VCaP (cell line): ENCODE data around the gene FFAR3.

Source experiments
- H3K27ac ChIP-seq: fragments of 450-650 bp; 2 replicates; pipeline ENCODE4 v1.5.1; 2017
- CTCF ChIP-seq: fragments of 450-650 bp; conservative IDR thresholded peaks from 2 replicates; pipeline ENCODE4 v1.5.1; 2017; ENCODE audit warnings: mild to moderate bottlenecking, moderate library complexity

FFAR3 gene

GRCh38 chr19:35383536-35383935 lies 25.3 kb downstream of the FFAR3 start:
- H3K27ac ChIP-seq: no peak overlapping the region
- TF ChIP-seq CTCF: no peak

- H3K27ac ChIP-seq: no peak overlapping the region
- TF ChIP-seq CTCF: no peak
Measured at GRCh38 chr19:35388277-35389054, 30.2 kb downstream of the FFAR3 start.

GRCh38 chr19:35389192-35389861 lies 31.1 kb downstream of the FFAR3 start:
- H3K27ac ChIP-seq: no peak overlapping the region
- no peak for TF ChIP-seq CTCF

GRCh38 chr19:35392742-35393715 lies 34.8 kb downstream of the FFAR3 start:
- no peak for TF ChIP-seq CTCF
- no peak overlapping the region for H3K27ac ChIP-seq

- peak overlapping the region; percentile 57 for H3K27ac ChIP-seq
Measured at GRCh38 chr19:35395382-35396199, 37.3 kb downstream of the FFAR3 start.

More at GRCh38 chr19:35395382-35396199, 37.3 kb downstream of the FFAR3 start:
- no peak for TF ChIP-seq CTCF
